PFSK-1 (cell line): Measurements from ENCODE around the gene ADCY4.

Experiments
- FOXP2 ChIP-seq: optimal IDR thresholded peaks from 2 replicates; pipeline ENCODE3; 2011; ENCODE audit warnings: borderline replicate concordance, control low read depth, inconsistent platforms; ENCODE audit not compliant: insufficient read depth; ENCODE audit errors: extremely low read length, extremely low read depth
- POLR2AphosphoS5 ChIP-seq: IDR thresholded peaks from 2 replicates; pipeline ENCODE4 v1.6.1; 2012; ENCODE audit warnings: low read depth, mild to moderate bottlenecking, control low read depth, low read length, moderate library complexity
- SIN3A ChIP-seq: IDR thresholded peaks from 2 replicates; pipeline ENCODE4 v1.6.1; 2012; ENCODE audit warnings: mild to moderate bottlenecking, low read length, moderate library complexity, borderline replicate concordance; ENCODE audit not compliant: insufficient read depth
- TAF1 ChIP-seq: IDR thresholded peaks from 2 replicates; pipeline ENCODE4 v1.6.1; 2012; ENCODE audit warnings: low read length, control low read depth, borderline replicate concordance; ENCODE audit not compliant: insufficient read depth
- TF ChIP-seq, protein P1 (sequence below), 2 experiments: IDR thresholded peaks; 2 replicates each; pipeline versions ENCODE4 v1.6.1 to v1.8.0; 2011 to 2012; ENCODE audit warnings: low read depth in 2 of 2, low read length in 2 of 2, control low read depth in 1 of 2, inconsistent platforms in 1 of 2, mild to moderate bottlenecking in 1 of 2, moderate library complexity in 1 of 2; ENCODE audit not compliant: insufficient read depth in 1 of 2

Gene ADCY4

DNA sequence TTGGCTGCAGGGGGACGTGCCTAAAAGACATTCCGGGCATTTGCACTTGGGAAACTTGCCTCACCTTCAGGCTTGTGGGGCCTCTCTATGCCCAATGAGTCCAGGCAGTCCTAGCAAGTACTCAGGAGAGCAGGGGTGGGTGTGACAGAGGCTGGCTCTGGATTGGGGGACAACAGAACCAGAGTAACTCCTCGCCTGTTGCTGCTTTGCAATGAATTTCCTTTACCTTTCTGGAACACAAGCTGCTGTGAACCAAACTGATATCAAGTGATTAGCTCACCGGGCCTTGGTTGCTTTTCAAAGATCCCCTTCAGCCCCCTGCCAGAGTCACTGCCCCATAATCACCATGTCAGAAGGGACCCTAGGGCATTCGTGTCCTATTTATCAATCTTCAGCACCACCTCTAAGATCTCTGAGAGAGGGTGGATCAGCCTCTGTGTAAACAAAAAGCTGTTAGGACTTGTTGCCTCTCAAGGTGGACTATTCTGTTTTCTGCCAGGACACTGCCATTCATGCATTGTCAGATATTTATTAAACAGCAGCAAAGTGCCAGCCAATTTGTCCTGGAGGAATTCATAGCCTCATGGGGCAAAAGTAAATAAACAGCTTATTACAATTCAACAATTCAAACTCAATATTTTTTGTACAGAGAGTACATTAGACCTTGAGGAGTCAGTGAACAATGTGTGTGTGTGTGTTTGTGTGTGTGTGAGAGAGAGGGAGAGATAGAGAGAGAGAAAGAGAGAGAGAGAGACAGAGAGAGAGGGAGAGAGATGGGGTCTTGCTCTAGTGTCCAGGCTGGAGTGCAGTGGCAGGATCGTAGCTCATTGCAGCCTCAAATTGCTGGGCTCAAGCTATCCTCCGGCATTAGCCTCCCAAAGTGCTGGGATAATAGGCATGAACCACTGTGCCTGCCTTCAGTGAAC lies 44.4 kb upstream of the ADCY4 start:
- TF ChIP-seq, protein P1, sequence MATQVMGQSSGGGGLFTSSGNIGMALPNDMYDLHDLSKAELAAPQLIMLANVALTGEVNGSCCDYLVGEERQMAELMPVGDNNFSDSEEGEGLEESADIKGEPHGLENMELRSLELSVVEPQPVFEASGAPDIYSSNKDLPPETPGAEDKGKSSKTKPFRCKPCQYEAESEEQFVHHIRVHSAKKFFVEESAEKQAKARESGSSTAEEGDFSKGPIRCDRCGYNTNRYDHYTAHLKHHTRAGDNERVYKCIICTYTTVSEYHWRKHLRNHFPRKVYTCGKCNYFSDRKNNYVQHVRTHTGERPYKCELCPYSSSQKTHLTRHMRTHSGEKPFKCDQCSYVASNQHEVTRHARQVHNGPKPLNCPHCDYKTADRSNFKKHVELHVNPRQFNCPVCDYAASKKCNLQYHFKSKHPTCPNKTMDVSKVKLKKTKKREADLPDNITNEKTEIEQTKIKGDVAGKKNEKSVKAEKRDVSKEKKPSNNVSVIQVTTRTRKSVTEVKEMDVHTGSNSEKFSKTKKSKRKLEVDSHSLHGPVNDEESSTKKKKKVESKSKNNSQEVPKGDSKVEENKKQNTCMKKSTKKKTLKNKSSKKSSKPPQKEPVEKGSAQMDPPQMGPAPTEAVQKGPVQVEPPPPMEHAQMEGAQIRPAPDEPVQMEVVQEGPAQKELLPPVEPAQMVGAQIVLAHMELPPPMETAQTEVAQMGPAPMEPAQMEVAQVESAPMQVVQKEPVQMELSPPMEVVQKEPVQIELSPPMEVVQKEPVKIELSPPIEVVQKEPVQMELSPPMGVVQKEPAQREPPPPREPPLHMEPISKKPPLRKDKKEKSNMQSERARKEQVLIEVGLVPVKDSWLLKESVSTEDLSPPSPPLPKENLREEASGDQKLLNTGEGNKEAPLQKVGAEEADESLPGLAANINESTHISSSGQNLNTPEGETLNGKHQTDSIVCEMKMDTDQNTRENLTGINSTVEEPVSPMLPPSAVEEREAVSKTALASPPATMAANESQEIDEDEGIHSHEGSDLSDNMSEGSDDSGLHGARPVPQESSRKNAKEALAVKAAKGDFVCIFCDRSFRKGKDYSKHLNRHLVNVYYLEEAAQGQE (IDR thresholded peaks at IDR 0.05; ENCODE audit: insufficient read depth in 1 of 2, low read depth in 2 of 2, low read length in 2 of 2), result no peak

DNA sequence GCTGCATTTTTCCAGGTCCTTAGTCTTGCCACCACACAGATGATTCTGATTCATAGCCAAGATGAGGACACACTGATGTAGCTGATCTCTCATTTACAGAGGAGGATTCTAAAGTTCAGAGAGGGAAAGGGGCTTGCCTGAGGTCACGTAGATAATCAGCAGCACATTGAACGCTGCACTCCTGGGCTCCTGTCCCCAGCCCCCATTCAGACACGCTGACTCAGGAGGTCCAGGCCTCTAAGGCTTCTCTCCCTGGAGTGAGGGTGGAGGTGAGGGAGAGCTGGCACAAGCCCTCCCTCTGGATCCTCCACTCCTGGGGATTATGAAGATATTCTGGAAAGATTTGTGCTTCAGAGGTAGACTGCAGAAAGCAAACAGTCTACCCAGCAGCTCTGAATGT lies 43.5 kb upstream of the ADCY4 start:
- no peak for TF ChIP-seq SIN3A
- no peak for TF ChIP-seq POLR2AphosphoS5
- no peak for TF ChIP-seq FOXP2
- TF ChIP-seq TAF1, result no peak
- TF ChIP-seq, protein P1 (IDR thresholded peaks at IDR 0.05; ENCODE audit: insufficient read depth in 1 of 2, low read depth in 2 of 2, low read length in 2 of 2), result no peak

DNA sequence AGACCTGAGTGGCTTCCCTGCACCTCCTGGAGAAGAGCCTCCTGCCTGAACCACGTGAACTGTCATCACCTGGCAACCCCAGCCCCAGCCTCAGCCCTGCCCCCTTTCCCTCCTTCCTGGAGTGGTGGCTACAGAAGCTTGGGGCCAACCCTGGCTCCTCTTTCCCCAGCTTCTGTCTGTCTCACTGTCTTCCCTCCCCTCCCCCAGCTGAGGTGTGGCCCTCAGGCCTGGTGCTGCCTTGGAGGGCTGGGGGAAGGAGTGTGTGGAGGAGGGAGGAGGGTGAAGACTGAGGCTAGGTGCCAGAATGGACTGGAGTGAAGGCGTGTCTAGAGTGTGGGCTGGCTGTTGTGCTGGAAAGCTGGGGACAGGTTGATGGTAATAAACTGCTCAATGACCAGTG lies 42.8 kb upstream of the ADCY4 start:
- TF ChIP-seq FOXP2, result no peak
- TF ChIP-seq, protein P1 (IDR thresholded peaks at IDR 0.05; ENCODE audit: insufficient read depth in 1 of 2, low read depth in 2 of 2, low read length in 2 of 2), result no peak
- TF ChIP-seq POLR2AphosphoS5, result no peak
- TF ChIP-seq SIN3A, result no peak
- TF ChIP-seq TAF1, result no peak

DNA sequence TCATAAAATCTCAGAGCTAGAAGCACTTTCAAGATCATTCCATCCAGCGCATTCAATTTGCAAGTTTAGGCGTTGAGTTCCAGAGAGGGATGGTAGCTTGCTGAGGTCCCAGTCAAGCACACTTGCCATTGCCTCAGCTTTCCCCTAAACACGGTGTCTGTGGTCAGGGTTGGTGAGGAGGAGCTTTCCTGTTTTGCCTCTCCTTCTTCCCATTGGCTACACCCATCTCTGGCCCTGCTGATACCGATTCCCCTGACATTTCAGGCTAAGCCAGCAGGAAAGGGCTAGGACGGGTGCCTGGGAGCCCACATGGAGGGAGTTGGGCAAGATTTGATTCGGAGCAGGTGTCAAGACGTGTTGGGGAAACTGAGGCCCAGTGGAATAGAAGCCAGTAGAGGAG lies 42.3 kb upstream of the ADCY4 start:
- no peak for TF ChIP-seq TAF1
- TF ChIP-seq POLR2AphosphoS5, result no peak
- TF ChIP-seq FOXP2, result no peak
- TF ChIP-seq, protein P1 (IDR thresholded peaks at IDR 0.05; ENCODE audit: insufficient read depth in 1 of 2, low read depth in 2 of 2, low read length in 2 of 2), result no peak
